ENCODE measurements around the gene SMIM13. TPM values are rescaled to one million over a fixed set of nuclear protein-coding genes. Genes with fewer than 3 reads are reported as not detected.

The SMIM13 gene
- total and polyA plus RNA-seq, 2 donors (not counting 3 experiments of a cell fraction or from before 2014, with no cell fraction given) = 3.2 to 14.7 TPM

- no peaks in the 10 kb centered on the region for H3K4me1 ChIP-seq (ENCODE audit: control insufficient read depth, extremely low read depth, insufficient read depth, low read length)
- POLR2A ChIA-PET = no interaction called here
- CTCF ChIA-PET = no interaction called here
- no TSS peak for BruUV-seq (replicated peaks)
- TF ChIP-seq POLR2A (IDR thresholded peaks at IDR 0.05; ENCODE audit: low read depth, low read length) (no peak), FOS (IDR thresholded peaks at IDR 0.05; ENCODE audit: borderline replicate concordance, insufficient read depth, low read length) (no peak), GATA2 (IDR thresholded peaks at IDR 0.05; ENCODE audit: insufficient read depth, insufficient read length, low read depth, low read length) (no peak), JUN (IDR thresholded peaks at IDR 0.05; ENCODE audit: borderline replicate concordance, insufficient read depth, insufficient read length, low read depth) (no peak), CTCF (IDR thresholded peaks at IDR 0.05; ENCODE audit: extremely low read depth in 1 of 2, insufficient read depth in 1 of 2, low read depth in 1 of 2, low read length in 2 of 2) (no peak), EZH2 (IDR thresholded peaks at IDR 0.05; ENCODE audit: borderline replicate concordance, low read depth, low read length, severe bottlenecking) (no peak), POLR2AphosphoS5 (IDR thresholded peaks at IDR 0.05; ENCODE audit: insufficient read depth, low read depth, low read length) (no peak), MYC (IDR thresholded peaks at IDR 0.05; ENCODE audit: low read depth, low read length) (no peak), MAX (IDR thresholded peaks at IDR 0.05; ENCODE audit: insufficient read depth, insufficient read length) (no peak)
- no peaks in the 10 kb centered on the region for H3K9me3 ChIP-seq (replicated peaks; ENCODE audit: control insufficient read depth, insufficient read depth, low read length)
- FAIRE-seq = no peak
- DNase-seq (ENCODE audit: low read depth, low spot score) = no peak
- no peaks in the 10 kb centered on the region for H4K20me1 ChIP-seq (replicated peaks; ENCODE audit: control insufficient read depth, extremely low read depth, insufficient read depth, low read length)
- intact Hi-C loops (cut with micrococcal nuclease) (no loop called here), dilution Hi-C loops (cut with MboI; ENCODE audit: extremely low pct_ligation_motif_present, low sequenced_read_pairs) (loop anchor here (25.0 kb wide), 1 partner anchor 348 kb away; no protein-coding TSS in a partner anchor)
- no peak overlapping the region for H2AFZ ChIP-seq (ENCODE audit: low read depth, low read length)
- no peak overlapping the region for H3K4me3 ChIP-seq (replicated peaks in 1 of 3; ENCODE audit: insufficient read depth in 1 of 3, low read depth in 1 of 3, low read length in 3 of 3)
- no peak overlapping the region for H3K27ac ChIP-seq (ENCODE audit: insufficient read depth, low read depth, low read length)
- H3K9ac ChIP-seq (replicated peaks; ENCODE audit: extremely low read depth, insufficient read depth, low read length) = no peak overlapping the region
- no peak overlapping the region for H3K4me2 ChIP-seq (ENCODE audit: insufficient read depth, low read length)
- H3K36me3 ChIP-seq (ENCODE audit: control insufficient read depth in 2 of 2, extremely low read depth in 1 of 2, insufficient read depth in 2 of 2, low read length in 2 of 2) = peaks cover 4 to 12% of the 10 kb centered on the region in 2 experiments
- no peaks in the 10 kb centered on the region for H3K79me2 ChIP-seq (ENCODE audit: control insufficient read depth, insufficient read depth, low read length)
- H3K27me3 ChIP-seq (ENCODE audit: control insufficient read depth in 2 of 2, insufficient read depth in 2 of 2, low read length in 2 of 2) = no peaks in the 10 kb centered on the region
- H3K9me1 ChIP-seq (replicated peaks; ENCODE audit: control insufficient read depth, extremely low read depth, insufficient read depth, low read length) = no peaks in the 10 kb centered on the region
Observed at GRCh38 chr6:11139051-11139960, 45.7 kb downstream of the SMIM13 start.
